ENCODE measurements around the gene DPP4. TPM values are rescaled to one million over a fixed set of nuclear protein-coding genes. Genes with fewer than 3 reads are reported as not detected.

DPP4 gene
- total RNA-seq, 2 donors from 2014 or later, result 36.8 to 76.0 TPM

DNA sequence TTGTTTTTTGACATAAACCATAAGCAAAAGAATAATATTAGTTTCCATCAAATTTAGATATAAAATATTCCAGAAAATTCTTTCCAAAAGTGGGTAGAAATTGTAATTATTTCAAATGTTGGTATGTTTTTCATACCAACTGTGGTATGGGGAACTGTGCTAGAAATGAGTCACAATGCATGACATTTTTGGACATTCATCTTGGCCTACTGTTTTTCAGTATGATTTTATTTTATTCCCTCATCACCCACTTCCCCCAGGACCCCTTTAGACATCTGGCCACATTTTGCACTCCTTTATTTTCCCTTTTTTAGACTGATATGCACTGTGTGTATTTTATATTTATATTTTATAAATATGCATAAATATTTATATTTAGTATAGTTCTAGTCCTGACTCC lies 97.1 kb downstream of the DPP4 start:
- Histone ChIP-seq H3K9me3 (no peaks in the 10 kb centered on the region), H3K27ac (no peak overlapping the region), H3K4me1 (replicated peaks) (no peaks in the 10 kb centered on the region), H3K36me3 (no peaks in the 10 kb centered on the region), H3K4me3 (no peak overlapping the region), H3K27me3 (replicated peaks; ENCODE audit: insufficient read depth) (no peaks in the 10 kb centered on the region)
- intact Hi-C loops (cut with DNase I), result no loop called here
- TF ChIP-seq, protein P1, sequence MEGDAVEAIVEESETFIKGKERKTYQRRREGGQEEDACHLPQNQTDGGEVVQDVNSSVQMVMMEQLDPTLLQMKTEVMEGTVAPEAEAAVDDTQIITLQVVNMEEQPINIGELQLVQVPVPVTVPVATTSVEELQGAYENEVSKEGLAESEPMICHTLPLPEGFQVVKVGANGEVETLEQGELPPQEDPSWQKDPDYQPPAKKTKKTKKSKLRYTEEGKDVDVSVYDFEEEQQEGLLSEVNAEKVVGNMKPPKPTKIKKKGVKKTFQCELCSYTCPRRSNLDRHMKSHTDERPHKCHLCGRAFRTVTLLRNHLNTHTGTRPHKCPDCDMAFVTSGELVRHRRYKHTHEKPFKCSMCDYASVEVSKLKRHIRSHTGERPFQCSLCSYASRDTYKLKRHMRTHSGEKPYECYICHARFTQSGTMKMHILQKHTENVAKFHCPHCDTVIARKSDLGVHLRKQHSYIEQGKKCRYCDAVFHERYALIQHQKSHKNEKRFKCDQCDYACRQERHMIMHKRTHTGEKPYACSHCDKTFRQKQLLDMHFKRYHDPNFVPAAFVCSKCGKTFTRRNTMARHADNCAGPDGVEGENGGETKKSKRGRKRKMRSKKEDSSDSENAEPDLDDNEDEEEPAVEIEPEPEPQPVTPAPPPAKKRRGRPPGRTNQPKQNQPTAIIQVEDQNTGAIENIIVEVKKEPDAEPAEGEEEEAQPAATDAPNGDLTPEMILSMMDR (IDR thresholded peaks at IDR 0.05), result no peak
- TF ChIP-seq POLR2AphosphoS5 (IDR thresholded peaks at IDR 0.05) (no peak), POLR2A (IDR thresholded peaks at IDR 0.05) (no peak)
- no peak for DNase-seq (ENCODE audit: low spot score)

DNA sequence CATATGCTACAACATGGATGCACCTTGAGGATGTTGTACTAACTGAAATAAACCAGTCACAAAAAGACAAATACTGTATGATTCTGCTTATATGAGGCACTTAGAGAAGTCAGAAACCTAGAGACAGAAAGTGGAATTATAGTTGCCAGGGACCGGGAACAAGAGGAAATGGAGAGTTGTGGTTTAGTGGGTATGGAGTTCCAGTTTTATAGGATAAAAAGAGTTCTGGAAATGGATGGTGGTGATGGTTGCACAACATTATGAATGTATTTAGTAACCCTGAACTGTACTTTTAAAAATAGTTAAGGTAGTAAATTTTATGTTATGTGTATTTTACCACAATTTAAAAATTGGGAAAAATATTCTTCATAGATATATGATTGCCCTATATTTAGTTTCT lies 97.7 kb downstream of the DPP4 start:
- TF ChIP-seq POLR2A (IDR thresholded peaks at IDR 0.05) (no peak), POLR2AphosphoS5 (IDR thresholded peaks at IDR 0.05) (no peak)
- TF ChIP-seq, protein P1 (IDR thresholded peaks at IDR 0.05), result no peak
- H3K4me3 ChIP-seq, result no peak overlapping the region
- DNase-seq (ENCODE audit: low spot score), result no peak
- H3K27ac ChIP-seq, result no peak overlapping the region
- H3K9me3 ChIP-seq, result no peaks in the 10 kb centered on the region
- no peaks in the 10 kb centered on the region for H3K36me3 ChIP-seq
- no peaks in the 10 kb centered on the region for H3K27me3 ChIP-seq (replicated peaks; ENCODE audit: insufficient read depth)
- WGBS, result 78% methylated on average over 1 of the region's 1 CpG
- H3K4me1 ChIP-seq (replicated peaks), result no peaks in the 10 kb centered on the region
- intact Hi-C loops (cut with DNase I), result no loop called here

DNA sequence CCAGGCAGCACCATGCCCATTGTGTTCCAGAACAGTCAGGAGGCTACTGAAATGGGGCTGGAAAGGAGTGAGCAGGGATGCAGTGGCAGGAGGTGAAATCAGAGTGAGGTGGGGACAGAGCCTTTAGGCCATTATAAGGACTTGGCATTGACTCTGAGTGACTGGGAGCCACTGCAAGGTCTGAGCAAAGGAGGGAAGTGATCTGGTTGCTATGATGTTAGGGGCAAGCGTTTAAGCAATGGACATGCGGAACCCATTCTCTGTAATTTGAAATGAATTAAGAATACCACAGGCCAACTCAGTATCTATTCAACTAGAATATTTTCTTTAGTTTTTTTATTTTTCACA lies 98.2 kb downstream of the DPP4 start:
- Histone ChIP-seq H3K27me3 (replicated peaks; ENCODE audit: insufficient read depth) (no peaks in the 10 kb centered on the region), H3K4me3 (no peak overlapping the region), H3K9me3 (no peaks in the 10 kb centered on the region), H3K4me1 (replicated peaks) (no peaks in the 10 kb centered on the region), H3K36me3 (no peaks in the 10 kb centered on the region), H3K27ac (no peak overlapping the region)
- TF ChIP-seq POLR2A (IDR thresholded peaks at IDR 0.05) (no peak), POLR2AphosphoS5 (IDR thresholded peaks at IDR 0.05) (no peak)
- TF ChIP-seq, protein P1 (IDR thresholded peaks at IDR 0.05), result no peak
- intact Hi-C loops (cut with DNase I), result no loop called here
- DNase-seq (ENCODE audit: low spot score), result no peak
- WGBS, result 96% methylated on average over 2 of the region's 2 CpGs

DNA sequence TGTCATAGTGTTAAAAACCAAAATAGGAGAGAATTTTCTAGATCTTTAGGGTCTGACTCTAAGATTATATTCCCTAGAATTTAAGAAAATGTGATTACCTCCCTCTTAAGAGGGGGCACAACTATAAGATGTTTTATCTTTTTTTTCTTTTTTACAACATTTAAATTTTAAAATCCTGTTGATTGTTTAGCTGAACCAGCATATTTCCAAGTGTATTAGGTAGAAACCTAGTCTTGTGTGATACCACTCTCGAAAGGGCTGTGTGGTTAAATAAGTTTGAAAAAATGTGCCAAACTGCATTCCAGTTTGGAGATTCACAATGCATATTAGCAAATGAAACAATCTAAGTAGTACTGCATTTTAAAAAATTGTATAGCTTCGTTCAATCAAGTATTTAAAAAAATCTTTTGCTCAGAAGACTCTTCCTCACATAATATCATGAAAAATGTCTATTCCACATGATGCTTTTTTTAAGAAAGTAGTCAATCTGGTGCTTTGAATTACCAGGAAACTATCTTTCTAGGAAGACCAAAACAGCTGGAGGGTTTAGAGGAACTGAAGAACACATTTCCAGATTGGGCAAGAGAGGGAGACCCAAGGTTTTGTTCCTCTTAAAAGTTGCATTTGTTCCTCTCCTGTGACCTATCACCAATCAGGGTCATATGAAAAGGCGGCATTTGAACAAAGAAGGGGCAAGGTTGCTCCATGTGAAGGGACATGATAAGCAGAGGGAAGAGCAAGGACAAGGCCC lies 98.8 kb downstream of the DPP4 start:
- WGBS, result 86% methylated on average over 3 of the region's 3 CpGs
- Histone ChIP-seq H3K4me3 (no peak overlapping the region), H3K36me3 (no peaks in the 10 kb centered on the region), H3K27ac (no peak overlapping the region), H3K4me1 (replicated peaks) (no peaks in the 10 kb centered on the region), H3K9me3 (no peaks in the 10 kb centered on the region), H3K27me3 (replicated peaks; ENCODE audit: insufficient read depth) (no peaks in the 10 kb centered on the region)
- TF ChIP-seq POLR2AphosphoS5 (IDR thresholded peaks at IDR 0.05) (no peak), POLR2A (IDR thresholded peaks at IDR 0.05) (no peak)
- TF ChIP-seq, protein P1 (IDR thresholded peaks at IDR 0.05), result no peak
- no peak for DNase-seq (ENCODE audit: low spot score)
- intact Hi-C loops (cut with DNase I), result no loop called here

DNA sequence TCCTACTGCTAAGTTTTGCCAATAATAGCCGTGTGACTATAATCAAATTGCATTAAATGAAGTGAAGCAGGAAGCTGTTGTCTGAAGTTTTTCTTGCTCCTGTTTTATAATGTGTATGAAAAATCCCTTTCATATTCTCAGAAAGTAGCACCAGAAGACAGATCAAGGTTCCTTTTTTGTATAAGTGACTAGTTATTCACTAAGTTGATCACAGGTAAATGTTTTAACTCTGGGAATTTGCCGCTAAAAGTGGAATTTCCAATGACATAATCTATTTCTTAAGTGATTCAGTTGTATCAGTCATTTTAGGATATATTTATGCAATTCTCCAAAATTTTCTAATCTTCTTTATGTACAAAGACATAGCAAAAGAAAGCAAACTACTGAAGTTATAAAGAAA lies 99.6 kb downstream of the DPP4 start:
- DNase-seq (ENCODE audit: low spot score), result no peak
- Histone ChIP-seq H3K27ac (no peak overlapping the region), H3K36me3 (no peaks in the 10 kb centered on the region), H3K4me3 (no peak overlapping the region), H3K27me3 (replicated peaks; ENCODE audit: insufficient read depth) (no peaks in the 10 kb centered on the region), H3K9me3 (no peaks in the 10 kb centered on the region), H3K4me1 (replicated peaks) (no peaks in the 10 kb centered on the region)
- intact Hi-C loops (cut with DNase I), result no loop called here
- TF ChIP-seq, protein P1 (IDR thresholded peaks at IDR 0.05), result no peak
- TF ChIP-seq POLR2A (IDR thresholded peaks at IDR 0.05) (no peak), POLR2AphosphoS5 (IDR thresholded peaks at IDR 0.05) (no peak)
- 97% methylated on average over 2 of the region's 2 CpGs for WGBS

All from prostate gland (tissue), 2 donors.